ENCODE data around the gene ST6GALNAC1.

DNA sequence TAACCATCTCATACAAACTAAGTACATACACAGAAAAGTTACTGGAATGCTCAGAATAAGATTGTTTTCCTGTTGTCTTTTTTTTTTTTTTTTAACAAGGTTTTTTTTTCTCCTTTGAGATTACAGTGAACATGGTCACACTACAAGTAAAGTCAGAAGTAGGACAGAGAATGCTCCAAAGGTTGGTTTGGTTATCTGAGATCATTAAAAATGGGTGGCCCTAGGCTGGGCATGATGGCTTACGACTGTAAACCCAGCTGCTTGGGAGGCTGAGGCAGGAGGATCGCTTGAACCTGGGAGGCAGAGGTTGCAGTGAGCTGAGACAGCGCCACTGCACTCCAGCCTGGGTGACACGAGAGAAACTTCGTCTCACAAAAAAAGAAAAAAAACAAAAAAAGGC, 6.9 kb upstream of the ST6GALNAC1 start:
- TF ChIP-seq, protein P1, sequence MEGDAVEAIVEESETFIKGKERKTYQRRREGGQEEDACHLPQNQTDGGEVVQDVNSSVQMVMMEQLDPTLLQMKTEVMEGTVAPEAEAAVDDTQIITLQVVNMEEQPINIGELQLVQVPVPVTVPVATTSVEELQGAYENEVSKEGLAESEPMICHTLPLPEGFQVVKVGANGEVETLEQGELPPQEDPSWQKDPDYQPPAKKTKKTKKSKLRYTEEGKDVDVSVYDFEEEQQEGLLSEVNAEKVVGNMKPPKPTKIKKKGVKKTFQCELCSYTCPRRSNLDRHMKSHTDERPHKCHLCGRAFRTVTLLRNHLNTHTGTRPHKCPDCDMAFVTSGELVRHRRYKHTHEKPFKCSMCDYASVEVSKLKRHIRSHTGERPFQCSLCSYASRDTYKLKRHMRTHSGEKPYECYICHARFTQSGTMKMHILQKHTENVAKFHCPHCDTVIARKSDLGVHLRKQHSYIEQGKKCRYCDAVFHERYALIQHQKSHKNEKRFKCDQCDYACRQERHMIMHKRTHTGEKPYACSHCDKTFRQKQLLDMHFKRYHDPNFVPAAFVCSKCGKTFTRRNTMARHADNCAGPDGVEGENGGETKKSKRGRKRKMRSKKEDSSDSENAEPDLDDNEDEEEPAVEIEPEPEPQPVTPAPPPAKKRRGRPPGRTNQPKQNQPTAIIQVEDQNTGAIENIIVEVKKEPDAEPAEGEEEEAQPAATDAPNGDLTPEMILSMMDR (IDR thresholded peaks at IDR 0.05) = no peak
- TF ChIP-seq POLR2A (IDR thresholded peaks at IDR 0.05) = no peak

All from adrenal gland (tissue), 5 donors.